Breast epithelium (tissue), 4 donors: Measurements from ENCODE around the gene CHCHD10. TPM values are rescaled to one million over a fixed set of nuclear protein-coding genes. Genes with fewer than 3 reads are reported as not detected.

Experiments used
- DNase-seq, 2 donors: peaks; one replicate each; pipeline ENCODE4 v3.0.0-alpha.2; 2019; ENCODE audit warnings: low spot score in 2 of 2
- H3K27ac ChIP-seq, 2 donors: fragments of 200-600 bp; sonication (generic) in 1 of 2; one replicate each; pipeline ENCODE4 v1.5.1; 2016 to 2019; ENCODE audit warnings: mild to moderate bottlenecking in 1 of 2
- H3K27me3 ChIP-seq, 2 donors: fragments of 200-600 bp; sonication (generic) in 1 of 2; one replicate each; pipeline versions ENCODE4 v1.5.1 to v1.6.0; 2017 to 2019; ENCODE audit warnings: control low read depth in 1 of 2, mild to moderate bottlenecking in 1 of 2
- H3K36me3 ChIP-seq: fragments of 200-600 bp; one replicate; pipeline ENCODE4 v1.5.1; 2019
- H3K4me1 ChIP-seq, 2 donors: fragments of 200-600 bp; sonication (generic); one replicate each; pipeline ENCODE4 v1.5.1; 2016 to 2019; ENCODE audit warnings: control low read depth in 1 of 2
- H3K4me3 ChIP-seq, 3 donors: fragments of 200-600 bp; sonication (generic); 1 replicate in 2 of 3; 2 replicates in 1 of 3; pipeline ENCODE4 v1.5.1; 2016 to 2019; ENCODE audit warnings: mild to moderate bottlenecking in 3 of 3, moderate library complexity in 2 of 3
- H3K9me3 ChIP-seq, 2 donors: fragments of 200-600 bp; sonication (generic) in 1 of 2; one replicate each; pipeline ENCODE4 v1.5.1; 2016 to 2019; ENCODE audit warnings: control low read depth in 1 of 2
- POLR2A ChIP-seq: fragments of 450-650 bp; IDR thresholded peaks from one replicate; pipeline ENCODE4 v1.6.1; 2016; ENCODE audit warnings: antibody characterized with exemption, mild to moderate bottlenecking, moderate library complexity
- POLR2AphosphoS5 ChIP-seq, 3 donors: sonication (generic); formaldehyde crosslinking; IDR thresholded peaks; one replicate each; pipeline ENCODE4 v1.6.1; 2017; ENCODE audit warnings: antibody characterized with exemption in 3 of 3
- intact Hi-C: fragments of 100-400 bp; cut with DNase I; formaldehyde crosslinking; loops from one replicate; pipeline ENCODE4 v1.15.1; 2023; ENCODE audit warnings: low total_unique reads
- total RNA-seq, 3 donors: library from RNA; depleted of rRNA; stranded (reverse); fragments of >200 nt; gene quantifications; one replicate each; pipeline ENCODE4 v1.1.0, GENCODE V29; 2016
- TF ChIP-seq, protein P1 (sequence below), 3 donors: fragments of 450-650 bp; IDR thresholded peaks; one replicate each; pipeline ENCODE4 v1.5.1; 2016 to 2017; ENCODE audit warnings: antibody characterized with exemption in 3 of 3, mild to moderate bottlenecking in 3 of 3, moderate library complexity in 3 of 3

CHCHD10 gene
- total RNA-seq, 3 donors from 2014 or later: 5.6 to 22.8 (median 21.4) TPM

DNA sequence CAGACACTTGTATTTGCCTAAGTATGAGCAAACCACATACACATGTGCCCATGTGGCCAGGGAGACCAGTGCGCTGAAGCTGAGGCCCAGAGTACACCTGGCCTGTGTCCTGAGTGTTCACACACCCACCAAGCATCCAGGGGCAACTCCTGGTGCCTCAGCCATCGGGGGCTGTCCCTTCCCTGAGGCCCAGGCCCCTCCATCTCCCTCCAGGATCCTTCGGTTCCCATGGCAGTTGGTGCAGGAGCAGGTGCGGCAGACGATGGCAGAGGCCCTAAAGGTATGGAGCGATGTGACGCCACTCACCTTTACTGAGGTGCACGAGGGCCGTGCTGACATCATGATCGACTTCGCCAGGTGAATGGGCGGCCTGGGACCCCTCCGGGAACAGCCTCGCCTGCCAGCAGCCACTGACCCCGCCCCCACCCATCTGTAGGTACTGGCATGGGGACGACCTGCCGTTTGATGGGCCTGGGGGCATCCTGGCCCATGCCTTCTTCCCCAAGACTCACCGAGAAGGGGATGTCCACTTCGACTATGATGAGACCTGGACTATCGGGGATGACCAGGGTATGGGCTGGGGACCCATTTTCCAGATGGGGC lies 12.5 kb upstream of the CHCHD10 start:
- intact Hi-C loops: no loop called here
- no peak overlapping the region for H3K27ac ChIP-seq

GRCh38 chr22:23779731-23780130 lies 12.0 kb upstream of the CHCHD10 start:
- H3K9me3 ChIP-seq: no peaks in the 10 kb centered on the region
- no peaks in the 10 kb centered on the region for H3K36me3 ChIP-seq
- TF ChIP-seq POLR2AphosphoS5 (IDR thresholded peaks at IDR 0.05) (no peak), POLR2A (no peak)
- TF ChIP-seq, protein P1, sequence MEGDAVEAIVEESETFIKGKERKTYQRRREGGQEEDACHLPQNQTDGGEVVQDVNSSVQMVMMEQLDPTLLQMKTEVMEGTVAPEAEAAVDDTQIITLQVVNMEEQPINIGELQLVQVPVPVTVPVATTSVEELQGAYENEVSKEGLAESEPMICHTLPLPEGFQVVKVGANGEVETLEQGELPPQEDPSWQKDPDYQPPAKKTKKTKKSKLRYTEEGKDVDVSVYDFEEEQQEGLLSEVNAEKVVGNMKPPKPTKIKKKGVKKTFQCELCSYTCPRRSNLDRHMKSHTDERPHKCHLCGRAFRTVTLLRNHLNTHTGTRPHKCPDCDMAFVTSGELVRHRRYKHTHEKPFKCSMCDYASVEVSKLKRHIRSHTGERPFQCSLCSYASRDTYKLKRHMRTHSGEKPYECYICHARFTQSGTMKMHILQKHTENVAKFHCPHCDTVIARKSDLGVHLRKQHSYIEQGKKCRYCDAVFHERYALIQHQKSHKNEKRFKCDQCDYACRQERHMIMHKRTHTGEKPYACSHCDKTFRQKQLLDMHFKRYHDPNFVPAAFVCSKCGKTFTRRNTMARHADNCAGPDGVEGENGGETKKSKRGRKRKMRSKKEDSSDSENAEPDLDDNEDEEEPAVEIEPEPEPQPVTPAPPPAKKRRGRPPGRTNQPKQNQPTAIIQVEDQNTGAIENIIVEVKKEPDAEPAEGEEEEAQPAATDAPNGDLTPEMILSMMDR (IDR thresholded peaks at IDR 0.05): no peak
- DNase-seq: no peak
- H3K4me3 ChIP-seq: no peak overlapping the region
- H3K4me1 ChIP-seq: no peaks in the 10 kb centered on the region
- H3K27ac ChIP-seq: no peak overlapping the region
- intact Hi-C loops: loop anchor here (10.0 kb wide), 1 partner anchor 55 kb away; the partner anchor contains the start of gene DERL3
- no peaks in the 10 kb centered on the region for H3K27me3 ChIP-seq

More for the DNA sequence above, 12.5 kb upstream of the CHCHD10 start:
- Histone ChIP-seq H3K27me3 (no peaks in the 10 kb centered on the region), H3K4me1 (no peaks in the 10 kb centered on the region), H3K36me3 (no peaks in the 10 kb centered on the region), H3K9me3 (no peaks in the 10 kb centered on the region), H3K4me3 (no peak overlapping the region)
- no peak for DNase-seq
- TF ChIP-seq, protein P1 (IDR thresholded peaks at IDR 0.05): no peak
- no peak for TF ChIP-seq POLR2A

DNA sequence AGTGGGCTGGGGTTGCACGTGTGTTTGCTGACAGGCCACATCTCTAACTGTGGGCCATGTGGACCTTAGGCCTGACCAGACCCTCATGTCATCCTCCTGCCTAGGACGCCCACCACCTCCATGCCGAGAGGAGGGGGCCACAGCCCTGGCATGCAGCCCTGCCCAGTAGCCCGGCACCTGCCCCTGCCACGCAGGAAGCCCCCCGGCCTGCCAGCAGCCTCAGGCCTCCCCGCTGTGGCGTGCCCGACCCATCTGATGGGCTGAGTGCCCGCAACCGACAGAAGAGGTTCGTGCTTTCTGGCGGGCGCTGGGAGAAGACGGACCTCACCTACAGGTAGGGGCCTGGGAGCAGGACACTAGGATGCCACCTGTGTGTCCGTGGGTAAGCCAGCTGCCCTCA lies 11.3 kb upstream of the CHCHD10 start:
- DNase-seq: no peak
- no peak overlapping the region for H3K4me3 ChIP-seq
- H3K27me3 ChIP-seq: no peaks in the 10 kb centered on the region
- H3K4me1 ChIP-seq: no peaks in the 10 kb centered on the region
- intact Hi-C loops: loop anchor here (10.0 kb wide), 1 partner anchor 56 kb away; the partner anchor contains the start of gene DERL3
- H3K9me3 ChIP-seq: no peaks in the 10 kb centered on the region
- no peak for TF ChIP-seq POLR2AphosphoS5 (IDR thresholded peaks at IDR 0.05)
- no peak for TF ChIP-seq POLR2A
- TF ChIP-seq, protein P1 (IDR thresholded peaks at IDR 0.05): no peak
- H3K36me3 ChIP-seq: no peaks in the 10 kb centered on the region
- no peak overlapping the region for H3K27ac ChIP-seq

DNA sequence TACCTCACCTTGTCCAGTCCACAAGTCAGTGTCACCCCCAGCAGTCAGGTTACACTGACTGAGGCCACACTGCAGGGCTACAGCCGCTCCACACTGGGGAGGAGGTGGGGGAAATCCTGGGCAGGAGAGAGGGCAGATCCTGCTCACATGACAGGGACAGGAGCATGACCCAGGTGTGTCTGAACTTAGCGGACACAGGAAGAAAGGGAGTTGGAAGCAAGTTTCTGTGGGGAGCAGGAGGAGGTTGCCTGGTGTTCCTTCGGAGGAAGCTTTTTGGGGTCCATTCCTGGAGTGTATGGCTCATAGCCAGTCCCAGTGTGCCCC lies 10.8 kb upstream of the CHCHD10 start:
- no peaks in the 10 kb centered on the region for H3K9me3 ChIP-seq
- H3K4me1 ChIP-seq: no peaks in the 10 kb centered on the region

More for the DNA sequence above, 10.8 kb upstream of the CHCHD10 start:
- DNase-seq: no peak
- Histone ChIP-seq H3K27me3 (no peaks in the 10 kb centered on the region), H3K4me3 (no peak overlapping the region), H3K36me3 (no peaks in the 10 kb centered on the region), H3K27ac (no peak overlapping the region)
- intact Hi-C loops: loop anchor here (10.0 kb wide), 1 partner anchor 56 kb away; the partner anchor contains the start of gene DERL3
- TF ChIP-seq, protein P1 (IDR thresholded peaks at IDR 0.05): no peak
- TF ChIP-seq POLR2AphosphoS5 (IDR thresholded peaks at IDR 0.05) (no peak), POLR2A (no peak)
